ENCODE data around the gene CNPY3.

DNA sequence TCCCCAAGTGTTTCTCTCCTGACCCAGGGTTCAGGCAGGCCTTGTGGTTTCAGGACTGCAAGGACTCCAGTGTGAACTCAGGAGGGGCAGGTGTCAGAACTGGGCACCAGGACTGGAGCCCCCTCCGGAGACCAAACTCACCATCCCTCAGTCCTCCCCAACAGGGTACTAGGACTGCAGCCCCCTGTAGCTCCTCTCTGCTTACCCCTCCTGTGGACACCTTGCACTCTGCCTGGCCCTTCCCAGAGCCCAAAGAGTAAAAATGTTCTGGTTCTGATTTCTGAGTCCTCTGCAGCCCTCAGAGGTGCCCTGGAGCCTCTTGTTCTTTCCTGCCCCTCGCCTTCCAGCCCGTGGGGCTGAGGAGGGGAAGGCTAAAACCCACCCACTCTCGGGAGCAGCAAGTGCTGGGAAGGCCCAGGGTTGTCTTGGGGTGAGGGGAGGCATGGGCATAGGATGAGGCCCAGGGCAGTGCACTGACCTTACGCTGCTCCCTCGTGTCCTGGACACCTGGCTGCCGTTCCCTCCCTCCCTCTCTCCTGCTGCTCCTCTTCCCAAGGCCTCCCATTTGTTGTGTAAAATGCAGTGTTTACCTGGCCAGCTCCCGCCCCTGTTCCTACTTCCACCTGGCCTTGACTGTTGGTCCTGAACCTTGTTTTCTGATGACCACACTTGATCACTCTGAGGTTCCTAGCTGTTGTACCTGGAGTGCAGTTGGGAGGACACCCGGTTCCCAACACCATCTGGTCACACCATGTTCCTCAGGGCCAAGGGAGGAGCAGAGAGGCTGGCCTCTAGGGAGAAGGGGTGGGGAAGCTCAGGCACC is 9.9 kb downstream of the CNPY3 start:
- TF ChIP-seq, protein P1, sequence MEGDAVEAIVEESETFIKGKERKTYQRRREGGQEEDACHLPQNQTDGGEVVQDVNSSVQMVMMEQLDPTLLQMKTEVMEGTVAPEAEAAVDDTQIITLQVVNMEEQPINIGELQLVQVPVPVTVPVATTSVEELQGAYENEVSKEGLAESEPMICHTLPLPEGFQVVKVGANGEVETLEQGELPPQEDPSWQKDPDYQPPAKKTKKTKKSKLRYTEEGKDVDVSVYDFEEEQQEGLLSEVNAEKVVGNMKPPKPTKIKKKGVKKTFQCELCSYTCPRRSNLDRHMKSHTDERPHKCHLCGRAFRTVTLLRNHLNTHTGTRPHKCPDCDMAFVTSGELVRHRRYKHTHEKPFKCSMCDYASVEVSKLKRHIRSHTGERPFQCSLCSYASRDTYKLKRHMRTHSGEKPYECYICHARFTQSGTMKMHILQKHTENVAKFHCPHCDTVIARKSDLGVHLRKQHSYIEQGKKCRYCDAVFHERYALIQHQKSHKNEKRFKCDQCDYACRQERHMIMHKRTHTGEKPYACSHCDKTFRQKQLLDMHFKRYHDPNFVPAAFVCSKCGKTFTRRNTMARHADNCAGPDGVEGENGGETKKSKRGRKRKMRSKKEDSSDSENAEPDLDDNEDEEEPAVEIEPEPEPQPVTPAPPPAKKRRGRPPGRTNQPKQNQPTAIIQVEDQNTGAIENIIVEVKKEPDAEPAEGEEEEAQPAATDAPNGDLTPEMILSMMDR (CRISPR knock-in tag; IDR thresholded peaks at IDR 0.05): peak; percentile 30; the same call in 1 of the 2 replicates
- TF ChIP-seq ZNF24 (IDR thresholded peaks at IDR 0.05) (no peak), TCF12 (IDR thresholded peaks at IDR 0.05) (no peak), TCF12 (CRISPR knock-in tag; IDR thresholded peaks at IDR 0.05) (peak; percentile 73), MAFF (IDR thresholded peaks at IDR 0.05; ENCODE audit: low read depth, low read length) (no peak), NCOA2 (CRISPR knock-in tag; IDR thresholded peaks at IDR 0.05) (peak; percentile 91), SALL2 (CRISPR knock-in tag; IDR thresholded peaks at IDR 0.05) (no peak)
- TF ChIP-seq, protein P2, sequence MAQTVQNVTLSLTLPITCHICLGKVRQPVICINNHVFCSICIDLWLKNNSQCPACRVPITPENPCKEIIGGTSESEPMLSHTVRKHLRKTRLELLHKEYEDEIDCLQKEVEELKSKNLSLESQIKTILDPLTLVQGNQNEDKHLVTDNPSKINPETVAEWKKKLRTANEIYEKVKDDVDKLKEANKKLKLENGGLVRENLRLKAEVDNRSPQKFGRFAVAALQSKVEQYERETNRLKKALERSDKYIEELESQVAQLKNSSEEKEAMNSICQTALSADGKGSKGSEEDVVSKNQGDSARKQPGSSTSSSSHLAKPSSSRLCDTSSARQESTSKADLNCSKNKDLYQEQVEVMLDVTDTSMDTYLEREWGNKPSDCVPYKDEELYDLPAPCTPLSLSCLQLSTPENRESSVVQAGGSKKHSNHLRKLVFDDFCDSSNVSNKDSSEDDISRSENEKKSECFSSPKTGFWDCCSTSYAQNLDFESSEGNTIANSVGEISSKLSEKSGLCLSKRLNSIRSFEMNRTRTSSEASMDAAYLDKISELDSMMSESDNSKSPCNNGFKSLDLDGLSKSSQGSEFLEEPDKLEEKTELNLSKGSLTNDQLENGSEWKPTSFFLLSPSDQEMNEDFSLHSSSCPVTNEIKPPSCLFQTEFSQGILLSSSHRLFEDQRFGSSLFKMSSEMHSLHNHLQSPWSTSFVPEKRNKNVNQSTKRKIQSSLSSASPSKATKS (CRISPR knock-in tag; IDR thresholded peaks at IDR 0.05): no peak
